ENCODE results near the gene TNFAIP8.

TNFAIP8 gene

DNA sequence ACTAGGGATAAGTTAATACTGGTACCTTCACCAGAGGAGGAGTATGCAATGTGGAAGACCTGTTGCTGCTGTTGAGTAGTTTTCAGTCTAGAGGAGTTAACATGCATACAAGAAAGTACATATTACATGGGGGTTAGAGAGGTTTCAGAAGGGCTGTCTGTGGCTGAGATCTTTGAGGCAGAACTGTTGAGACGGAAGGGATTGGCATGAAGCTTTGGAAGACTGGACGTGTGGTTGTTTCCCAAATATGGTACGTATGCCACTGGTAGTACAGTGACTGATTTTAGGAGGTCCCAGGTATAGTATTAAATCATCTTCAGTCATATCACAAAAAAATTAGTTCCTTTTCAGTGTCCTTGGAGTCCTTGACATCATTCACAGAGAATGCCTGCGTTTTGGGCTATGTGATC, 17.6 kb downstream of the TNFAIP8 start:
- DNase-seq = no peak

DNA sequence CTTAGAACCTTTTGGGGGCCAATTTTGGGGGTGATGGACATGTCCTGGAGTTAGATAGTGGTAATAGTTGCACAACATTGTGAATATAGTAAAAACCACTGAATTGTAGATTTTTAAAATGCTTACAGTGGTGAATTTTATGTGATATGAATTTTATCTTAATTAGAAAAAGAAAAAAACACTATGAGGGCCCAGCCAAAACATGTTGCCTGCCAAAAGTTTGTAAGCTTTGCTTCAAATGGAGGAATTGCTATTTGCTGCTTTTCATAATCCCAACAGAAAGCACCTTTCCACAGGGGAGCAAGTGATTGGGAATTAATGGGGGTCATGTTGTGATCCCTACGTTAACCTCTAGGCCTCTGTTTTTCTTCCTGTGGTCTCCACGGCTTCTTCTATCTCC, 19.1 kb downstream of the TNFAIP8 start:
- DNase-seq = no peak

- no peak for DNase-seq
Observed at GRCh38 chr5:119377066-119377465, 21.2 kb downstream of the TNFAIP8 start.

- DNase-seq = no peak
Observed at GRCh38 chr5:119378075-119378700, 22.4 kb downstream of the TNFAIP8 start.

DNA sequence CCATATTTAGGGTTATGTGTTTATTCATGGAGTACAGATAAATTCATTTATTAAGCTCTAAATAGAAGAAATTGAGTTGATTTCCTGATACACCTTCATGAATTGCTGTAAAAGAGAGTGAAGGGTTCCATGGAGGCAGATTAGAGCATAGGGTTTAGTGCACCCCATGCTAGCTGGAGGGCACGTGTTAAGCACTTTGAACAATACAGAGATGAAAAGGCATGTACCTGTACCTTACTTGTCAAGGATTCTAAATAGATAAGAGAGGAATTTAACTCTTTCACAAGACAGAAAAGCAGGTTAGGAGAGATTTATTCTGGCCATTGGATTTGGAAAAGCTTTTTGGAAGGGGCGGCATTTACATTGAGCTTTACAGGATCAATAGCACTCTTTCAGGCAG, 23.3 kb downstream of the TNFAIP8 start:
- no peak for DNase-seq

GRCh38 chr5:119379942-119380547, 24.2 kb downstream of the TNFAIP8 start:
- DNase-seq = no peak

- DNase-seq = no peak
Observed at GRCh38 chr5:119382169-119382568, 26.4 kb downstream of the TNFAIP8 start.

- DNase-seq = no peak
Observed at GRCh38 chr5:119383008-119383407, 27.2 kb downstream of the TNFAIP8 start.

GRCh38 chr5:119385136-119385535, 29.3 kb downstream of the TNFAIP8 start:
- no peak for DNase-seq

GRCh38 chr5:119385536-119386128, 29.8 kb downstream of the TNFAIP8 start:
- no peak for DNase-seq

DNA sequence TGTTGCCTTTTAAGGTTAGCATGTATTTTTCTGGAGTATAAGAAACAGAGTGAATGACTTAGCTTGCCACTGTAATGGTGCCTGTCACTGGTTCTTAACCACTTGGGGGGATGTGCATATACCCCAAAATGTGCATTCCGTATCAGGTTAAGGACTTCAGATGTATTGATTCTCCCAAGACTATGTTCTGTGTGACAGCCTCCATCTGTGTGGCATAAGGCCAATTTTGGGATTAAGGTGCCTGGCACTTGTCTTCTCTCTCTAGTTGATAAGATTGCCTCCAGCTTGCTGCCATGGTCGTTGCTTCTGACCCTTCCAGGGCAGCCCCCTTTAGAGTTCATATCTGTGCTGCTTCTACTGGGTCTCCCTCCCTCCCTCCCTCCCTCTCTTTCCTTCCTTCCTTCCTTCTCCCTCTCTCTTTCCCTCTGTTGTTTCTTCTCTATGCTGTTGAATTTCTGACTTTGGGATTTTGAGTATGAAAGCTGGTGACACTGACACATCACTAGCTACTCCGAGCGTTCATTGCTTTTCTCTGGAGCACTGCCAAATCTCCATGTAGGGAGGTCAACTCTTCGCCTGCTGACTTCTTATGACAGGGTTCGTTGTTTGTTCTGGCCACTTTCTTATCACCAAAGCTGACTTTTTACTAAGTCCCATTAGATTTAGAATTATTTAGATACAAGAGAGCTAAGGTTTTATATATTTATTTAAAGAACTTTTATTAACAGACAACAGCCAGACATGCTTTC, 31.0 kb downstream of the TNFAIP8 start:
- no peak for DNase-seq

GRCh38 chr5:119387945-119388618, 32.3 kb downstream of the TNFAIP8 start:
- no peak for DNase-seq

DNA sequence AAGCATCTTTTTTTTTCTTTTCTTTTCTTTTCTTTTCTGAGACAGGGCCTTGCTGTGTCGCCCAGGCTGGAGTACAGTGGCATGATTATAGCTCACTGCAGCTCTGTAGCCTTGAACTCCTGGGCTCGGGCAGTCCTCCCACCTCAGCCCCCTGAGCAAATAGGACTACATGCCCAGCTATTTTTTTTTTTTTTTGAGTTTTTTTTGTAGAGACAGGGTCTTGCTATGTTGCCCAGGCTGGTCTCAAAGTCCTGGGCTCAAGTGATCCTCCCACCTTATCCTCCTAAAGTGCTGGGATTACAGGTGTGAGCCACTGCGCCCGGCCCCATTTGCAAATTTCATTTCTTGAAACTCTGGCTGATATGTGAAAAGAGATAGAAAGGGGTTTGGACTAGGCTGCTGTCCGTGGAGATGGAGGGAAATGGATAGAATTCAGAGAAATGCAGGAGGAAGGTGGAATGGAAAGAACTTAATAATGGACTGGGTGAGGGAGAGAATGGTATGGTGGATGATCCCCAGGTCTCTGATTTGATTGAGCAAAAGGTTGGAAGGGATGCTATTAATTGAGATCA, 32.9 kb downstream of the TNFAIP8 start:
- DNase-seq = no peak

DNA sequence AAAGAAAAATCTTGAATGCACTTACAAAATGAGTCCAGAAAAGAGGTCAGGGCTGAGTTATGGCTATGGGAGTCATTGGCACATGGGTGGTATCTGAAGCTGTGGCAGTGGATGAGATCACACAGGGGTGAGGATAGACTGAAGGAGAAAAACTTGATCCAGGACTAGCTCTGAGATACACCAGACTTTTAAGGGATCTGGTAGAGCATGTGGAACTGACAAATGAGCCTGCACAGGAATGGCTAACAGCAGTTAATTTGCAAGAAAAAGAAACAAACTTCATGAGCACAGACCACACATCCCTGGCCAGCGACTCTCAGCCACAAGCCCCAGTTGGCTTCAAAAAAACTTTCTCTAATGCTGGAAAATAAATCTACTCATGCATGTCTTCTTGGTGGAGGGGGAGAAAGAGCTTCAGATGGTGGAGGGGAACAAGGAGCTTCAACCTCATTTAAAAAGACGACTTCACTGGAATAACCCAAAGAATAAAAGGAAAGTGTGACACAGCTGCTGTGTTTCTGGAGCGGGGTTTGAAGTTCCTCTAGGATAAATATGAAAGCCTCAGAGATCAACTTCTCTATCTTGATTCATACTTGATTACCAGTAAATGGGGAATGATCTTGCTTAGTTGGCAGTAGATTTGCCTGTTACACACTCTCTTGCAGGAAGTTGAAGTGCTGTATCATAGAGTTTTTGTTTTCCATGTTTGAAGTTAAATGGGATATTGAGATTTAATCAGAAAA, 33.6 kb downstream of the TNFAIP8 start:
- no peak for DNase-seq

DNA sequence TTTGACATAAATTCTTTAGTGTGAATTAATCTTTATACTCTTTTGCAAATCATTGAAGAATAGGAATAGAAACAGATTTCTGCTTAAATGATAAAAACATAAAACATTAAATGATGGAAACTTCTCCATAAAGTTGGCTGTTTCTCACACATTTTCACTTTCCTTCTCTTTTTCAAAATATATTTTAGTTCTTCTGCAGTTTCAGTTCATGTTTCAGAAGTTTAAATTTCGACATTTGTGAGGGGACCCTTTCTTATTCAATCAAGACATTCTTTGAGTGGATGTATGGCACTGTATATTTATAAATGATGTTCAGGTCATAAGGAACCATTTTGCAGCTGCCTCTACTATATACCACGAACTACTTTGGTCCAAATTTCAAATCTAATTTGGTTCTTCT, 34.6 kb downstream of the TNFAIP8 start:
- no peak for DNase-seq

DNA sequence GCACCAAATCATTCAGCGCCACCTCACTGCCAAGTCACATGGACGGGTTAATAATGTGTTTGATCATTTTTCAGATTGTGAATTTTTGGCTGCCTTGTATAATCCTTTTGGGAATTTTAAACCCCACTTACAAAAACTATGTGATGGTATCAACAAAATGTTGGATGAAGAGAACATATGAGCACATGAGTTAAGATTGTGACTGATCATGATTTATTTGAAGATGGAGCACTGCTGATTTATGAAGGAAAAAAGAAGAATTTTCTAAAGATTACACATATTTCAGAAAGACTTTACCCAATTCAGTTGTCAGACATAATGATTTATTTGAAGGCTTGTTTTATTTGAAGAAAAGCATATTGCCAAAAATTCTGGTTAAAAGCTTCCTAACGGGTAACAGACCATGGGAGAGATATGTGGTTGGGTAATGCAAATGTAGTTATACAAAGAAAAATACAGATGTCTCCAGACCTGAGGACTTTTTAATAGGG, 37.4 kb downstream of the TNFAIP8 start:
- DNase-seq = no peak

DNA sequence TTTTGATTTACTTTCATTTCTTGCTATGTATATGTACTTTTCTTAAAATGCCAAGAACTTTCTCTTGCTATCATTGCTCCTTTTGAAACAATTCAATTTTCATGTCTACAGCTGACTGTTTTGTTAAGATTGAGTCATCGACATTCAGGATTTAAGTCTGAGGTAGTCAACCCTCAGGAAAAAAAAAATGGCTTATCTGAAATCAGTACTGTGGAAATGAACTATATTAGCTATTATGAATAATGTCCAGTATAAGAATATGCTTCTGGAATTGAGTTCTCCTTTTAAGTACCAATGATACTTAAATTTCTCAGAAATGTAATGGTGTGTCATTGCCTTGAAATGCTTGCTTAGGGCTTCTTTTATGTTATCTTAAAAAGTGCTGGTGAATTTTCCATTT, 37.9 kb downstream of the TNFAIP8 start:
- no peak for DNase-seq

GRCh38 chr5:119395080-119395836, 39.4 kb downstream of the TNFAIP8 start:
- no peak for DNase-seq

- DNase-seq = no peak
Observed at GRCh38 chr5:119396030-119396664, 40.3 kb downstream of the TNFAIP8 start.

DNA sequence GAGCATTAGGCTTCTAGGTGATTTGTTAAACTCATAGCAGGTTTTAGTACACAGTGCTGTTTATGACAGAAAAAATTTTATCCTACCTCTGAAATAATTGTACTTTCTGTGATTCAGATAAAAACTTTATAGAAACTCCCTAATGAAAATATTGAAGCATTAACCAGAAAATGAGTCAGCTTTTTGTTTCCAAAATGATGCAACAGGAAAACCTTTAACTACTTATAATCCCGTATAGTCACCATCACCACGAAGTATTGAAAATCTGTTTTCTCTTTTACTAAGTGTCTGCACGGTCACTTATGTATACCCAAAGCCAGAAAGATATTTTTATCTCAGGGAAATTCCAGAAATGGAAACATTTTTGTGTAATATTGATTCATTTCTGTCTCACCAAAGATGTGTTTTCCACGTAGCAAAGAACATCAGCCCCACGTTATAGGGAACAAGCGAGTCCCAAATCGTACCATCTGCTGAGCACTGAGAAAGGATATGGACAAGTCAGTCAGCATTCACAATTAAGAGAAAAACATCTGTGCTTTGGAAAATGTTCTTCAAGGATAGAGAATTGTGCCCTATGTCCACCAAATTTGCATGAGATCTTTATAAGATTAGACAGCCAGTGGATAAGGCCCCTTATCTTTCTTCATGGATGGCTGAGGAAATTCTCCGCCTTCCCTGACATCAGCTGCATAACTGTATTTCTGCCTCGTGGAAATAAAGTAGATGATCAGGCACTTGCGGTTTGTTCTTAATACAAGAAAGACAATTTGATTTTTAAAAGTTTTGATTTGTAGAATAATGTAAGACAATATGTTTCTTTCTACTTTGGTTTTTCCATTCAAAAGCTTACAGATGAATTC, 41.9 kb downstream of the TNFAIP8 start:
- DNase-seq = no peak

Data from CD4-positive, alpha-beta T cell treated with Interleukin-6 for 4 hours (primary cell).